Measurements from ENCODE around the gene COMMD2. TPM values are rescaled to one million over a fixed set of nuclear protein-coding genes. Genes with fewer than 3 reads are reported as not detected.

COMMD2 gene
- total RNA-seq, 4 donors from 2014 or later: 16.8 to 21.5 (median 20.3) TPM

DNA sequence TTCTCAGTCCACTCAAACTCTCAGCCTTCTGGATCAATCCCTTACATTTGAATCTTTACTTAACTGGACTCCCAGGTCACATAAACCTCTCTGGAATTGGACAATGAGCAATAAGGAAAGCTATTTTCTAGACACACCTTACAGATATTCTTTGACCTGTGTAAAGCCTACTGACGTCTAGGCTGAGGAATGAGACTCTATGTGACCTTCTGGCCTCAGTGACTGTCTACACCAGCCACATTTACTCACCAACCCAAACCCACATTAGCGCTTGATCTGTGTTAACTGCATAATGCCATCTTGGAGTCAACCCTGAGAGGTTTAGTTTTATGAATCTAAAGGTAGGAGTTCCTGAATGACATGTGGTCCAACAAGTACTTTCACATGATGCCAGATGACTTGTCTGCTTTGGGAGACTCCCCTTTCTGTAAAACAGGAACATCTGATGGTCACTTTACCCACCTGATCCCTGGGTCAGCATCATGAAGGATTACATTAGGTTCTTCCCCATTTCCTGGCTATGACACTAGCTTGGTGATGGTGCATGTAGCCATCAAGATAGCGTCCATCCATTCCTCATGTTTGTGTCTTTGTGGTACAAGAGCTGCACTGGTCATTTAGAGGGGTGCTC, 11.4 kb upstream of the COMMD2 start:
- H3K4me3 ChIP-seq (ENCODE audit: low read depth, poor library complexity, severe bottlenecking): no peak overlapping the region
- intact Hi-C loops (cut with DNase I; ENCODE audit: low total_unique reads): no loop called here
- no peak for DNase-seq (ENCODE audit: low spot score in 2 of 2)
- 70 to 87% methylated on average over 3 of the region's 3 CpGs for WGBS, 2 donors
- TF ChIP-seq POLR2A (IDR thresholded peaks at IDR 0.05): no peak
- TF ChIP-seq, protein P1, sequence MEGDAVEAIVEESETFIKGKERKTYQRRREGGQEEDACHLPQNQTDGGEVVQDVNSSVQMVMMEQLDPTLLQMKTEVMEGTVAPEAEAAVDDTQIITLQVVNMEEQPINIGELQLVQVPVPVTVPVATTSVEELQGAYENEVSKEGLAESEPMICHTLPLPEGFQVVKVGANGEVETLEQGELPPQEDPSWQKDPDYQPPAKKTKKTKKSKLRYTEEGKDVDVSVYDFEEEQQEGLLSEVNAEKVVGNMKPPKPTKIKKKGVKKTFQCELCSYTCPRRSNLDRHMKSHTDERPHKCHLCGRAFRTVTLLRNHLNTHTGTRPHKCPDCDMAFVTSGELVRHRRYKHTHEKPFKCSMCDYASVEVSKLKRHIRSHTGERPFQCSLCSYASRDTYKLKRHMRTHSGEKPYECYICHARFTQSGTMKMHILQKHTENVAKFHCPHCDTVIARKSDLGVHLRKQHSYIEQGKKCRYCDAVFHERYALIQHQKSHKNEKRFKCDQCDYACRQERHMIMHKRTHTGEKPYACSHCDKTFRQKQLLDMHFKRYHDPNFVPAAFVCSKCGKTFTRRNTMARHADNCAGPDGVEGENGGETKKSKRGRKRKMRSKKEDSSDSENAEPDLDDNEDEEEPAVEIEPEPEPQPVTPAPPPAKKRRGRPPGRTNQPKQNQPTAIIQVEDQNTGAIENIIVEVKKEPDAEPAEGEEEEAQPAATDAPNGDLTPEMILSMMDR (IDR thresholded peaks at IDR 0.05): no peak

DNA sequence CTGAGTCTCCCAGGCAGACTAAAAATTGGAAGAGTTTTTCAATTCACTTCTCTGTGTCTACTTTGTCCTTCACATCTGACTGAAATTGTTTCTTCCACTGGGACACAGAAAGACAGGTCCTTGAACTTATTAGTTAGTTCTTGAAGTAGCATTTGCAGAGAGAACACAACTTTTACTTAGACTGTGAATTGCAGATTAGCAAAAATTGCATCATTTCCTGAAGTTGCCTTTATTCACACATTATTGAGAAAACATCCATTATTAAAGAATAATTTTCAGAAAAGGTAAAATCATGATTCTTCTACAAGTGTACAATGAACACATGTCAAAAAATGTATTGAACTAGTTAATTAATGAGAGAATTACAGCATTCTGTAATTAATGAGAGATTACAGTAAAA, 1.4 kb upstream of the COMMD2 start:
- intact Hi-C loops (cut with DNase I; ENCODE audit: low total_unique reads): no loop called here
- TF ChIP-seq, protein P1 (IDR thresholded peaks at IDR 0.05): no peak
- no peak overlapping the region for H3K4me3 ChIP-seq (ENCODE audit: low read depth, poor library complexity, severe bottlenecking)
- no peak for DNase-seq (ENCODE audit: low spot score in 2 of 2)

DNA sequence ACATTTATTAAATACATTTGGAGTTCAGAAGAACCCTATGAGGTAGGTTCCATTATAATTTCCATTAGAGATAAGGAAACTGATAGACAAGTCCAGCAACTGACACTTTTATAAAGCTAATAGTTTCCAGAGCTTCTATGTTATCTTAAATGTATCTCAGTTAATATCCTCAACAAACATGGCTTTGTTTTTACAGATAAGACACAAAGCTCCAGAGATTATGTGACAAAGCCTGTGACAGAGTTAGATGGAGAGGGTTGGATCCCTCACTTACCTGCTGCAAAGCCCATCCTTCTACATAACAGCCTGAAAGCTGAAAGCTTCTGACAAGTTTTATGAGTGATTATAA, 473 bp upstream of the COMMD2 start:
- intact Hi-C loops (cut with DNase I; ENCODE audit: low total_unique reads): no loop called here
- DNase-seq (ENCODE audit: low spot score in 2 of 2): no peak
- H3K4me3 ChIP-seq (ENCODE audit: low read depth, poor library complexity, severe bottlenecking): no peak overlapping the region
- TF ChIP-seq, protein P1 (IDR thresholded peaks at IDR 0.05): no peak
- TF ChIP-seq POLR2A (IDR thresholded peaks at IDR 0.05): no peak

DNA sequence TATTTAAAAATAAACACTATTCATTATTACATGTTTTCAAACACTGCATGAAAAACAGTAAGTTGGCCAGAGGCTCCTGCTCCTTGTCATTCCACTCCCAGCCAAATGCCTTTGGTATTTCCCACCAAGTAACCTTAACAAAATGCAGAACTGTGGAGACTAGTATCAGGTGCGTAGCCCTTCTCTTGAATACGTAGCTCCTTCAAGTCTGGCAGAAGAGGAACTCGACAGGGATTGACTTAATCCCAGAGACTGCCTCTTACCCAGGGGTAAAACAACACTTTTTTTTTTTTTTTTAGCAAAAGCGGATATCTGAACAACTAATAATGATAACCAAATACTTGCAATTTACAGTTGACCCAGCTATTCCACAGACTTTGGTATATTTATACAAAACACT, 738 bp downstream of the COMMD2 start:
- DNase-seq (ENCODE audit: low spot score in 2 of 2): no peak
- H3K4me3 ChIP-seq (ENCODE audit: low read depth, poor library complexity, severe bottlenecking): peak overlapping the region; percentile 80
- TF ChIP-seq, protein P1 (IDR thresholded peaks at IDR 0.05): no peak
- TF ChIP-seq POLR2A (IDR thresholded peaks at IDR 0.05): no peak
- intact Hi-C loops (cut with DNase I; ENCODE audit: low total_unique reads): no loop called here
- WGBS, 2 donors: 2 to 10% methylated on average over 4 of the region's 4 CpGs

DNA sequence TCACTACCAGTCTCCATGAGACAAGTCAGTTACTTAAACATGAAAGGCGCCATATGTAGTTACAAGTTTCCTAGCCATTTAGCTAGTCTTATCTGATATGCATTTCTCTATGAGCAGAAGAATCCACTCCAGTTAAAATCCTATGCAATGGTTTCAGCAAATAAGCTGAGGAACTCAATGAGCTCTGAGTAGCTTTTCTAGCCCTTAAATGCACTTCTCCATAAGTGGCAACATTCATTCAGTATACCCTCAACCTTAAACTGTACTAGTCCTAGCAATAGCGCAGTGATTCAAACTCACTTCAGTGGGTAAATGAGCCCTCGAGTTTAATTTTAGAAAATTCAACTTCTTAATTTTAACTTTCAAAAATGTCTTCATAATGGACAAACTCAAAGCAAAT, 7.7 kb downstream of the COMMD2 start:
- intact Hi-C loops (cut with DNase I; ENCODE audit: low total_unique reads): loop anchor here (5.0 kb wide), 1 partner anchor 1463 kb away; no protein-coding TSS in a partner anchor
- 99% methylated on average over 3 of the region's 3 CpGs for WGBS, 2 donors
- no peak for DNase-seq (ENCODE audit: low spot score in 2 of 2)
- TF ChIP-seq, protein P1 (IDR thresholded peaks at IDR 0.05): no peak
- no peak for TF ChIP-seq POLR2A (IDR thresholded peaks at IDR 0.05)
- H3K4me3 ChIP-seq (ENCODE audit: low read depth, poor library complexity, severe bottlenecking): no peak overlapping the region

DNA sequence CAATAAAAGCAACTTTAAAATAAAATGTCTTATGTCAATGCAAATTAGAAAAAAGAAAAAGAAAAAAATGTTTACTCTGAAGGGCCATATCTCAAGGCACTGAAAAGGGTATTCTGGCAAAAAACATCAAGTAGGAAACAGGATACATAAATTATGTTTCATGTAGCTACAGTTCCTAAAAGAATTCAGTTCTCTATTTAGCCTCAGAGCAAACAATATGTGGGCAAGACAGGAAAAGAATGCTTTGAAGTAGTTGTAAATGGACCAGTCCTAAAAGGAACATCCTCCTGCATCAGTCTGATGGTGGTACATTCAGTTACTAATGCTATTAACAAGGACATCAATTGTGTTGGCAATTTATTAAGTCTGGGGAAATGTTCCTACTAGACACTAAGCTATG, 8.1 kb downstream of the COMMD2 start:
- intact Hi-C loops (cut with DNase I; ENCODE audit: low total_unique reads): loop anchor here (5.0 kb wide), 1 partner anchor 1463 kb away; no protein-coding TSS in a partner anchor
- DNase-seq (ENCODE audit: low spot score in 2 of 2): no peak
- no peak overlapping the region for H3K4me3 ChIP-seq (ENCODE audit: low read depth, poor library complexity, severe bottlenecking)
- TF ChIP-seq, protein P1 (IDR thresholded peaks at IDR 0.05): no peak
- TF ChIP-seq POLR2A (IDR thresholded peaks at IDR 0.05): no peak

All from lower leg skin (tissue), 4 donors.